HEK293 (cell line): ENCODE measurements around the gene TRIM62.

Source experiments
- ATF2 ChIP-seq: fragments of 450-650 bp; formaldehyde crosslinking; IDR thresholded peaks from 2 replicates; pipeline ENCODE4 v1.5.1; 2016; ENCODE audit warnings: missing biosample characterization, missing genetic modification characterization, low read depth
- EGR2 ChIP-seq: fragments of 450-650 bp; formaldehyde crosslinking; IDR thresholded peaks from 2 replicates; pipeline ENCODE4 v1.5.1; 2016; ENCODE audit warnings: low read depth, missing biosample characterization, missing genetic modification characterization
- FEZF1 ChIP-seq: fragments of 450-650 bp; formaldehyde crosslinking; IDR thresholded peaks from 2 replicates; pipeline ENCODE4 v1.5.1; 2016; ENCODE audit warnings: missing biosample characterization, missing genetic modification characterization
- GLI4 ChIP-seq: fragments of 450-650 bp; formaldehyde crosslinking; IDR thresholded peaks from 2 replicates; pipeline ENCODE4 v1.5.1; 2016; ENCODE audit warnings: missing biosample characterization, missing genetic modification characterization
- GLIS1 ChIP-seq: fragments of 450-650 bp; formaldehyde crosslinking; IDR thresholded peaks from 2 replicates; pipeline ENCODE4 v1.5.1; 2016; ENCODE audit warnings: missing biosample characterization, missing genetic modification characterization
- GLIS2 ChIP-seq: fragments of 450-650 bp; formaldehyde crosslinking; IDR thresholded peaks from 2 replicates; pipeline ENCODE4 v1.5.1; 2016; ENCODE audit warnings: missing biosample characterization, missing genetic modification characterization
- KLF1 ChIP-seq: fragments of 450-650 bp; formaldehyde crosslinking; IDR thresholded peaks from 2 replicates; pipeline ENCODE4 v1.5.1; 2016; ENCODE audit warnings: missing biosample characterization, missing genetic modification characterization
- KLF8 ChIP-seq: fragments of 450-650 bp; formaldehyde crosslinking; IDR thresholded peaks from 2 replicates; pipeline ENCODE4 v1.5.1; 2016; ENCODE audit warnings: missing biosample characterization, missing genetic modification characterization
- KLF9 ChIP-seq: fragments of 450-650 bp; formaldehyde crosslinking; IDR thresholded peaks from 2 replicates; pipeline ENCODE4 v1.5.1; 2016; ENCODE audit warnings: missing biosample characterization, missing genetic modification characterization, low read depth
- SCRT2 ChIP-seq: fragments of 450-650 bp; formaldehyde crosslinking; IDR thresholded peaks from 2 replicates; pipeline ENCODE4 v1.5.1; 2016; ENCODE audit warnings: missing biosample characterization, missing genetic modification characterization
- SP2 ChIP-seq: fragments of 450-650 bp; formaldehyde crosslinking; IDR thresholded peaks from 2 replicates; pipeline ENCODE4 v1.5.1; 2016; ENCODE audit warnings: missing biosample characterization, missing genetic modification characterization
- TCF7L2 ChIP-seq: IDR thresholded peaks from 2 replicates; pipeline ENCODE4 v1.6.1; 2011; ENCODE audit warnings: low read depth, mild to moderate bottlenecking, inconsistent platforms, low read length, moderate library complexity, borderline replicate concordance
- ZBTB10 ChIP-seq: fragments of 450-650 bp; formaldehyde crosslinking; IDR thresholded peaks from 2 replicates; pipeline ENCODE4 v1.5.1; 2016; ENCODE audit warnings: missing biosample characterization, missing genetic modification characterization
- ZBTB7A ChIP-seq: fragments of 450-650 bp; formaldehyde crosslinking; IDR thresholded peaks from 2 replicates; pipeline ENCODE4 v1.5.1; 2016; ENCODE audit warnings: low read depth, missing biosample characterization, missing genetic modification characterization
- ZFHX2 ChIP-seq: fragments of 450-650 bp; formaldehyde crosslinking; conservative IDR thresholded peaks from 2 replicates; pipeline ENCODE4 v1.5.1; 2016; ENCODE audit warnings: missing biosample characterization, missing genetic modification characterization
- ZFP3 ChIP-seq: fragments of 450-650 bp; formaldehyde crosslinking; IDR thresholded peaks from 2 replicates; pipeline ENCODE4 v1.5.1; 2016; ENCODE audit warnings: low read depth, missing biosample characterization, missing genetic modification characterization
- ZFP37 ChIP-seq: fragments of 450-650 bp; formaldehyde crosslinking; IDR thresholded peaks from 2 replicates; pipeline ENCODE4 v1.5.1; 2016; ENCODE audit warnings: missing biosample characterization, missing genetic modification characterization
- ZNF133 ChIP-seq: fragments of 450-650 bp; formaldehyde crosslinking; IDR thresholded peaks from 2 replicates; pipeline ENCODE4 v1.5.1; 2016; ENCODE audit warnings: missing biosample characterization, missing genetic modification characterization
- ZNF221 ChIP-seq: fragments of 450-650 bp; formaldehyde crosslinking; IDR thresholded peaks from 2 replicates; pipeline ENCODE4 v1.5.1; 2017; ENCODE audit warnings: missing biosample characterization, missing genetic modification characterization, borderline replicate concordance
- ZNF248 ChIP-seq: fragments of 450-650 bp; formaldehyde crosslinking; IDR thresholded peaks from 2 replicates; pipeline ENCODE4 v1.5.1; 2017; ENCODE audit warnings: missing biosample characterization, missing genetic modification characterization
- ZNF280C ChIP-seq: fragments of 450-650 bp; formaldehyde crosslinking; IDR thresholded peaks from 2 replicates; pipeline ENCODE4 v1.5.1; 2016; ENCODE audit warnings: missing biosample characterization, missing genetic modification characterization
- ZNF341 ChIP-seq: fragments of 450-650 bp; formaldehyde crosslinking; IDR thresholded peaks from 2 replicates; pipeline ENCODE4; 2016; ENCODE audit warnings: low read depth, missing biosample characterization, missing genetic modification characterization
- ZNF362 ChIP-seq: fragments of 450-650 bp; formaldehyde crosslinking; IDR thresholded peaks from 2 replicates; pipeline ENCODE4 v1.5.1; 2016; ENCODE audit warnings: missing biosample characterization, missing genetic modification characterization
- ZNF394 ChIP-seq: fragments of 450-650 bp; formaldehyde crosslinking; IDR thresholded peaks from 2 replicates; pipeline ENCODE4 v1.5.1; 2016; ENCODE audit warnings: missing biosample characterization, missing genetic modification characterization, mild to moderate bottlenecking, moderate library complexity, borderline replicate concordance
- ZNF529 ChIP-seq: fragments of 450-650 bp; formaldehyde crosslinking; IDR thresholded peaks from 2 replicates; pipeline ENCODE4 v1.5.1; 2017; ENCODE audit warnings: missing genetic modification characterization, missing biosample characterization; ENCODE audit not compliant: insufficient replicate concordance
- ZNF544 ChIP-seq: fragments of 450-650 bp; formaldehyde crosslinking; IDR thresholded peaks from 2 replicates; pipeline ENCODE4 v1.5.0; 2017; ENCODE audit warnings: missing biosample characterization, missing genetic modification characterization
- ZNF549 ChIP-seq: fragments of 450-650 bp; IDR thresholded peaks from 2 replicates; pipeline ENCODE4 v1.5.1; 2018; ENCODE audit warnings: missing biosample characterization, missing genetic modification characterization, mild to moderate bottlenecking, inconsistent platforms, moderate library complexity
- ZNF560 ChIP-seq: fragments of 450-650 bp; formaldehyde crosslinking; IDR thresholded peaks from 2 replicates; pipeline ENCODE4 v1.5.1; 2017; ENCODE audit warnings: missing biosample characterization, missing genetic modification characterization, borderline replicate concordance
- ZNF571 ChIP-seq: fragments of 450-650 bp; formaldehyde crosslinking; IDR thresholded peaks from 2 replicates; pipeline ENCODE4 v1.5.0; 2017; ENCODE audit warnings: missing biosample characterization, missing genetic modification characterization
- ZNF596 ChIP-seq: fragments of 450-650 bp; IDR thresholded peaks from 2 replicates; pipeline ENCODE4 v1.5.0; 2018; ENCODE audit warnings: missing biosample characterization, mild to moderate bottlenecking, missing genetic modification characterization, moderate library complexity
- ZNF626 ChIP-seq: fragments of 450-650 bp; sonication (Bioruptor Pico); formaldehyde crosslinking; IDR thresholded peaks from 2 replicates; pipeline ENCODE4 v1.5.1; 2018; ENCODE audit warnings: missing biosample characterization, missing genetic modification characterization, inconsistent platforms
- ZNF645 ChIP-seq: fragments of 450-650 bp; formaldehyde crosslinking; IDR thresholded peaks from 2 replicates; pipeline ENCODE4; 2016; ENCODE audit warnings: missing biosample characterization, missing genetic modification characterization
- ZNF747 ChIP-seq: fragments of 450-650 bp; formaldehyde crosslinking; IDR thresholded peaks from 2 replicates; pipeline ENCODE4 v1.5.1; 2016; ENCODE audit warnings: missing biosample characterization, missing genetic modification characterization
- ZNF830 ChIP-seq: fragments of 450-650 bp; IDR thresholded peaks from 2 replicates; pipeline ENCODE4 v1.5.0; 2018; ENCODE audit warnings: missing biosample characterization, missing genetic modification characterization, low read depth, mild to moderate bottlenecking, moderate library complexity
- ZSCAN30 ChIP-seq: fragments of 450-650 bp; IDR thresholded peaks from 2 replicates; pipeline ENCODE4 v1.5.1; 2018; ENCODE audit warnings: missing biosample characterization, mild to moderate bottlenecking, missing genetic modification characterization, moderate library complexity

TRIM62 gene

GRCh38 chr1:33181921-33182341, at the start of gene TRIM62 (continued):
- TF ChIP-seq ZNF280C (tag by site-specific recombination) = no peak
- peak; percentile 84 for TF ChIP-seq KLF9 (tag by site-specific recombination)
- no peak for TF ChIP-seq ZNF596 (tag by site-specific recombination)
- TF ChIP-seq SP2 (tag by site-specific recombination) = peak; percentile 83
- no peak for TF ChIP-seq ZNF626 (tag by site-specific recombination)
- no peak for TF ChIP-seq ZNF221 (tag by site-specific recombination)
- no peak for TF ChIP-seq ZNF549 (tag by site-specific recombination)
- TF ChIP-seq ZBTB10 (tag by site-specific recombination) = no peak
- TF ChIP-seq ZNF341 (tag by site-specific recombination) = peak; percentile 96
- TF ChIP-seq ZNF571 = no peak
- peak; percentile 26 for TF ChIP-seq GLIS1 (tag by site-specific recombination)
- no peak for TF ChIP-seq ZBTB7A
- no peak for TF ChIP-seq ZNF529 (tag by site-specific recombination)
- TF ChIP-seq ATF2 (tag by site-specific recombination) = no peak
- peak; percentile 79 for TF ChIP-seq ZFHX2 (tag by site-specific recombination)
- no peak for TF ChIP-seq ZNF248 (tag by site-specific recombination)
- no peak for TF ChIP-seq GLIS2 (tag by site-specific recombination)
- no peak for TF ChIP-seq ZSCAN30 (tag by site-specific recombination)
- TF ChIP-seq KLF1 (tag by site-specific recombination) = peak; percentile 39
- TF ChIP-seq ZNF394 (tag by site-specific recombination) = no peak
- TF ChIP-seq ZNF830 = no peak
- no peak for TF ChIP-seq ZFP3 (tag by site-specific recombination)
- TF ChIP-seq ZNF645 (tag by site-specific recombination) = no peak
- TF ChIP-seq ZNF133 (tag by site-specific recombination) = no peak
- TF ChIP-seq ZNF544 (tag by site-specific recombination) = no peak
- TF ChIP-seq ZNF747 = no peak
- no peak for TF ChIP-seq ZNF362 (tag by site-specific recombination)
- TF ChIP-seq TCF7L2 = no peak
- no peak for TF ChIP-seq ZNF560 (tag by site-specific recombination)
- TF ChIP-seq EGR2 (tag by site-specific recombination) = peak; percentile 76
- TF ChIP-seq ZFP37 (tag by site-specific recombination) = no peak
- no peak for TF ChIP-seq FEZF1
- no peak for TF ChIP-seq GLI4
- no peak for TF ChIP-seq SCRT2 (tag by site-specific recombination)
- peak; percentile 72 for TF ChIP-seq KLF8 (tag by site-specific recombination)
